Loucy (cell line): Measurements from ENCODE around the gene CDH9.

Source experiments
- EZH2phosphoT487 ChIP-seq: fragments of 200-600 bp; IDR thresholded peaks from 2 replicates; pipeline ENCODE4 v1.6.1; 2018; ENCODE audit warnings: antibody characterized with exemption, mild to moderate bottlenecking, moderate library complexity, borderline replicate concordance
- TF ChIP-seq, protein P1 (sequence below): fragments of 200-600 bp; sonication (generic); conservative IDR thresholded peaks from 2 replicates; pipeline ENCODE4 v1.5.1; 2014; ENCODE audit warnings: mild to moderate bottlenecking, antibody characterized with exemption, low read length

DNA sequence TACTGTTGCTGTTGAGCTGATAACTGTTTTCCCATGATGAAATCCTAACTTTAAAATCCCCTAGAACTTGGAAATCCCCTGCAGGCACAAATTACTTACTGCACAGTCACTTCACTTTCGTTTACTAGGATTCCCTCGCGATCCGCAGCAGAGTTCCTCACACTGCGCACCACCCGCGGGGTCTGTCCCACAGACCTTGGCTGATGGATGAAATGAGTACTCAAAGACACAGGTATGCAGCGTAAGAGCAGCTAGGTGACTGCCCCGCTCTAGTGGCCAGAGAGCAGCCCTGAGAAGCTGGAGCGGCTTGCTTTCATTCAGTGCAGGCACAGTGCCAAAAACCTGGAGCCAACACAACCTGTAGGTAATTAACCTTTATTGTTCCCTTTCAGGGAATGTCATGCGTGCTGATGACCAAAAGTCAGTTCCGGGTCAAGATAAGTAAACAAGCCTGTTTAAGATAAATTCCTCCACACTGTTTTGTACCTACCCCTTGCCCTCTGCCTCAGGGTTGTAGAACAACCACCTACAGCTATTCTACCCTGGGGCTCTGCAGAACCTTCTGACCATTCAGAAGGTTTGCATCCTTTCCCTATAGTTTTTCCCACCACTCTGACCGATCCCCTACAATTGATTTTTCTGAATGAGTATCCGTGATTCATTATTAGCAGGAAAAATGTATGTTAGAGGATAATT, 191.2 kb downstream of the CDH9 start:
- TF ChIP-seq, protein P1, sequence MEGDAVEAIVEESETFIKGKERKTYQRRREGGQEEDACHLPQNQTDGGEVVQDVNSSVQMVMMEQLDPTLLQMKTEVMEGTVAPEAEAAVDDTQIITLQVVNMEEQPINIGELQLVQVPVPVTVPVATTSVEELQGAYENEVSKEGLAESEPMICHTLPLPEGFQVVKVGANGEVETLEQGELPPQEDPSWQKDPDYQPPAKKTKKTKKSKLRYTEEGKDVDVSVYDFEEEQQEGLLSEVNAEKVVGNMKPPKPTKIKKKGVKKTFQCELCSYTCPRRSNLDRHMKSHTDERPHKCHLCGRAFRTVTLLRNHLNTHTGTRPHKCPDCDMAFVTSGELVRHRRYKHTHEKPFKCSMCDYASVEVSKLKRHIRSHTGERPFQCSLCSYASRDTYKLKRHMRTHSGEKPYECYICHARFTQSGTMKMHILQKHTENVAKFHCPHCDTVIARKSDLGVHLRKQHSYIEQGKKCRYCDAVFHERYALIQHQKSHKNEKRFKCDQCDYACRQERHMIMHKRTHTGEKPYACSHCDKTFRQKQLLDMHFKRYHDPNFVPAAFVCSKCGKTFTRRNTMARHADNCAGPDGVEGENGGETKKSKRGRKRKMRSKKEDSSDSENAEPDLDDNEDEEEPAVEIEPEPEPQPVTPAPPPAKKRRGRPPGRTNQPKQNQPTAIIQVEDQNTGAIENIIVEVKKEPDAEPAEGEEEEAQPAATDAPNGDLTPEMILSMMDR = no peak
- TF ChIP-seq EZH2phosphoT487 = no peak
